Spleen (tissue), 11 donors: Measurements from ENCODE around the gene GNB1. TPM values are rescaled to one million over a fixed set of nuclear protein-coding genes. Genes with fewer than 3 reads are reported as not detected.
"Not testable (repeated sequence)": the region's sequence is repeated elsewhere in the genome, so short reads cannot be mapped to it uniquely, and the experiment has no call there.

Experiments
- DNase-seq: peaks from one replicate; pipeline ENCODE4 v3.0.0-alpha.2; 2020
- H3K27ac ChIP-seq, 8 donors: fragments of 200-600 bp; sonication (generic) in 7 of 8; 1 replicate in 4 of 8; 2 replicates in 4 of 8; pipeline versions ENCODE4 v1.5.0 to v1.8.0; 2016 to 2021; ENCODE audit warnings: inconsistent platforms in 4 of 8, mild to moderate bottlenecking in 4 of 8, moderate library complexity in 1 of 8
- H3K27me3 ChIP-seq, 7 donors: fragments of 200-600 bp; sonication (generic) in 6 of 7; replicated peaks in 1 of 7; 1 replicate in 4 of 7; 2 replicates in 3 of 7; pipeline versions ENCODE4 v1.5.0 to v1.8.0; 2016 to 2021; ENCODE audit warnings: inconsistent platforms in 3 of 7, mild to moderate bottlenecking in 1 of 7
- H3K36me3 ChIP-seq, 6 donors: fragments of 200-600 bp; sonication (generic) in 5 of 6; 1 replicate in 4 of 6; 2 replicates in 2 of 6; pipeline versions ENCODE4 v1.5.0 to v1.8.0; 2016 to 2021; ENCODE audit warnings: inconsistent platforms in 2 of 6
- H3K4me1 ChIP-seq, 6 donors: fragments of 200-600 bp; sonication (generic) in 5 of 6; 1 replicate in 3 of 6; 2 replicates in 3 of 6; pipeline versions ENCODE4 v1.5.0 to v1.8.0; 2016 to 2021; ENCODE audit warnings: inconsistent platforms in 3 of 6
- H3K4me3 ChIP-seq, 8 donors: fragments of 200-600 bp; sonication (generic) in 7 of 8; 1 replicate in 4 of 8; 2 replicates in 4 of 8; pipeline versions ENCODE4 v1.5.0 to v1.8.0; 2016 to 2021; ENCODE audit warnings: inconsistent platforms in 4 of 8, mild to moderate bottlenecking in 4 of 8, moderate library complexity in 2 of 8
- H3K9me3 ChIP-seq, 8 donors: fragments of 200-600 bp; sonication (generic) in 7 of 8; 1 replicate in 4 of 8; 2 replicates in 4 of 8; pipeline versions ENCODE4 v1.5.0 to v1.8.0; 2016 to 2021; ENCODE audit warnings: inconsistent platforms in 4 of 8
- POLR2A ChIP-seq, 3 donors: fragments of 450-650 bp; IDR thresholded peaks; one replicate each; pipeline ENCODE4 v1.5.1; 2017; ENCODE audit warnings: antibody characterized with exemption in 3 of 3, mild to moderate bottlenecking in 1 of 3
- POLR2AphosphoS5 ChIP-seq, 3 donors: sonication (generic); formaldehyde crosslinking; IDR thresholded peaks; one replicate each; pipeline ENCODE4 v1.5.1; 2017; ENCODE audit warnings: antibody characterized with exemption in 3 of 3
- WGBS, 5 donors: extraction: QIAGEN DNeasy Blood & Tissue Kit in 3 of 5; methylation state at CpG; one replicate each; pipeline versions ENCODE4 v1.1.5 to v1.1.7; 2013 to 2018; 5-methylcytosine and 5-hydroxymethylcytosine counted together
- intact Hi-C: fragments of 100-400 bp; cut with DNase I; formaldehyde crosslinking; loops from one replicate; pipeline ENCODE4 v1.15.0; 2023; ENCODE audit warnings: low total_unique reads
- polyA plus RNA-seq, 3 donors: library from polyadenylated mRNA; stranded (reverse); fragments of 200-250 nt; gene quantifications; one replicate each; pipeline ENCODE4 v1.2.1, GENCODE V29; 2013
- total RNA-seq, 7 donors: library from RNA; depleted of rRNA in 3 of 7; stranded (reverse); fragments of >200 nt in 3 of 7; fragmentation: NEBNext Ultra II Directional in 4 of 7; extraction: Animal tissue kit (Norgen Biotek cat#: 25700) in 4 of 7; gene quantifications; one replicate each; pipeline versions ENCODE4 v1.1.0 to v1.2.1, GENCODE V29; 2016 to 2021
- TF ChIP-seq, protein P1 (sequence below), 11 experiments: fragments of 200-600 bp in 7 of 11; fragments of 450-650 bp in 4 of 11; sonication (generic) in 4 of 11; IDR thresholded peaks in 8 of 11; conservative IDR thresholded peaks in 3 of 11; 1 replicate in 7 of 11; 2 replicates in 4 of 11; pipeline versions ENCODE4 v1.4.0 to v1.8.0; 2016 to 2021; ENCODE audit warnings: antibody characterized with exemption in 11 of 11, inconsistent platforms in 4 of 11, mild to moderate bottlenecking in 1 of 11
- donor health status: healthy with polysubstance abuse.
- donor health status: DM: no; HTN: no; CAD: no; lungs with moderate emphysema.
- donor health status: DM: no; HTN: no; CAD: no.
- donor health status: Bipolar disorder and iron deficiency.
- donor health status: healthy.
- donor health status: DM: no; HTN: no; CAD: no.
- donor health status: DM: yes; HTN: yes; CAD: no.

The GNB1 gene
- total and polyA plus RNA-seq, 10 donors = 76.0 to 304 (median 214) TPM

DNA sequence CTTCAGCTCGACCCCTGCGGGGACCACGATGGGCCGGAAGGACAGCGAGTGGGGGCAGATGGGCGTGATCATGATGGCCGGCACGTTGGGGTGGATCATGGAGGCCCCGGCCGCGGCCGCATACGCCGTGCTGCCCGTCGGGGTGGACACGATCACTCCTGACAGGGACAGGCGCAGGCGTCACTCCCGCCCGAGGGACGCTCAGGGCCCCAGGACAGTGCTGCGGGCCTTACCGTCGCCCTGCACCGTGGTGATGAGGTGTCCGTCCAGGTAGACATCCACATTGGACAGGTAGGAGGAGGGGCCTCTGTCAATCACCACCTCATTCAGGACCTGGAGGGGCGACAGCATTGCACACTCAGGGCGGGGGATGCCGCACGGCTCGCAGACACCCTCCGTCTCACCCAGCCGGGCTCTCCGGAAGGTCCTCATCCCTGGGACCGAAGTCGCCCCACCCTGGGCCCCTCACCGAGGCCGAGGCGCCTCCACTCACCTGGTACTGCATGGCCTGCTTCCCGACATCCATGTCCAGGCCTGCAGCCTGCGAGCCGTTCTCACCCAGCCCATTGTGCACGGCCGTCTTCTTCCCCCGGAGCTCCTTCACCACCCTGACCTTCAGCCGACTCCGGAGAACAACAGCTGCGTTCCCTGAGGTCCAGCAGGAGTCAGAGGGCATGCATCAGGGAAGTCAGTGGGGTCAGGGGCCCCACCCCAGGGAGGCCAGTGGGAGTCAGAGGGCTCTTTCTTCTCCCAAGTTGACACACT is 136.7 kb downstream of the GNB1 start:
- Histone ChIP-seq H3K9me3 (no peaks in the 10 kb centered on the region), H3K4me1 (peaks cover 0 to 42% (median 17%) of the 10 kb centered on the region in 6 donors), H3K27me3 (no peaks in the 10 kb centered on the region), H3K4me3 (no peak overlapping the region), H3K27ac (peak overlapping the region in 2 of 8 donors; percentile 47 to 55), H3K36me3 (peaks cover 4 to 73% (median 68%) of the 10 kb centered on the region in 6 donors)
- intact Hi-C loops = no loop called here
- WGBS, 5 donors = 89 to 94% (median 90%) methylated on average over 32 to 49 of the region's 49 CpGs
- peak; percentile 73 for DNase-seq
- no peak for TF ChIP-seq POLR2A (IDR thresholded peaks at IDR 0.05)
- peak in 2 of 3 donors; percentile 39 to 67 for TF ChIP-seq POLR2AphosphoS5 (IDR thresholded peaks at IDR 0.05)

GRCh38 chr1:1753607-1754005 is 137.3 kb downstream of the GNB1 start:
- Histone ChIP-seq H3K27me3 (no peaks in the 10 kb centered on the region), H3K4me1 (peaks cover 0 to 41% (median 11%) of the 10 kb centered on the region in 6 donors), H3K9me3 (no peaks in the 10 kb centered on the region), H3K36me3 (peaks cover 4 to 67% (median 63%) of the 10 kb centered on the region in 6 donors), H3K27ac (peak overlapping the region in 3 of 8 donors; percentile 47 to 55 (median 47)), H3K4me3 (no peak overlapping the region)
- intact Hi-C loops = no loop called here
- TF ChIP-seq POLR2A (IDR thresholded peaks at IDR 0.05) = no peak
- TF ChIP-seq, protein P1, sequence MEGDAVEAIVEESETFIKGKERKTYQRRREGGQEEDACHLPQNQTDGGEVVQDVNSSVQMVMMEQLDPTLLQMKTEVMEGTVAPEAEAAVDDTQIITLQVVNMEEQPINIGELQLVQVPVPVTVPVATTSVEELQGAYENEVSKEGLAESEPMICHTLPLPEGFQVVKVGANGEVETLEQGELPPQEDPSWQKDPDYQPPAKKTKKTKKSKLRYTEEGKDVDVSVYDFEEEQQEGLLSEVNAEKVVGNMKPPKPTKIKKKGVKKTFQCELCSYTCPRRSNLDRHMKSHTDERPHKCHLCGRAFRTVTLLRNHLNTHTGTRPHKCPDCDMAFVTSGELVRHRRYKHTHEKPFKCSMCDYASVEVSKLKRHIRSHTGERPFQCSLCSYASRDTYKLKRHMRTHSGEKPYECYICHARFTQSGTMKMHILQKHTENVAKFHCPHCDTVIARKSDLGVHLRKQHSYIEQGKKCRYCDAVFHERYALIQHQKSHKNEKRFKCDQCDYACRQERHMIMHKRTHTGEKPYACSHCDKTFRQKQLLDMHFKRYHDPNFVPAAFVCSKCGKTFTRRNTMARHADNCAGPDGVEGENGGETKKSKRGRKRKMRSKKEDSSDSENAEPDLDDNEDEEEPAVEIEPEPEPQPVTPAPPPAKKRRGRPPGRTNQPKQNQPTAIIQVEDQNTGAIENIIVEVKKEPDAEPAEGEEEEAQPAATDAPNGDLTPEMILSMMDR (IDR thresholded peaks at IDR 0.05 in 8 of 11, conservative IDR thresholded peaks at IDR 0.05 in 3 of 11) = no peak
- TF ChIP-seq POLR2AphosphoS5 (IDR thresholded peaks at IDR 0.05) = no peak
- peak; percentile 71 for DNase-seq
- 82 to 96% (median 92%) methylated on average over 14 to 16 of the region's 16 CpGs for WGBS, 5 donors

GRCh38 chr1:1752636-1753606 is 138.0 kb downstream of the GNB1 start:
- peak; percentile 74 for DNase-seq
- H3K27me3 ChIP-seq = no peaks in the 10 kb centered on the region
- peak overlapping the region in 3 of 8 donors; percentile 47 to 55 (median 47) for H3K27ac ChIP-seq
- no peak overlapping the region for H3K4me3 ChIP-seq
- H3K36me3 ChIP-seq = peaks cover 4 to 60% (median 56%) of the 10 kb centered on the region in 6 donors
- TF ChIP-seq, protein P1 (IDR thresholded peaks at IDR 0.05 in 8 of 11, conservative IDR thresholded peaks at IDR 0.05 in 3 of 11) = no peak
- peak in 1 of 3 donors; percentile 44 for TF ChIP-seq POLR2AphosphoS5 (IDR thresholded peaks at IDR 0.05)
- H3K9me3 ChIP-seq = no peaks in the 10 kb centered on the region
- intact Hi-C loops = no loop called here
- 78 to 85% (median 83%) methylated on average over 22 to 37 of the region's 37 CpGs for WGBS, 5 donors
- H3K4me1 ChIP-seq = peaks cover 0 to 38% (median 5%) of the 10 kb centered on the region in 6 donors

DNA sequence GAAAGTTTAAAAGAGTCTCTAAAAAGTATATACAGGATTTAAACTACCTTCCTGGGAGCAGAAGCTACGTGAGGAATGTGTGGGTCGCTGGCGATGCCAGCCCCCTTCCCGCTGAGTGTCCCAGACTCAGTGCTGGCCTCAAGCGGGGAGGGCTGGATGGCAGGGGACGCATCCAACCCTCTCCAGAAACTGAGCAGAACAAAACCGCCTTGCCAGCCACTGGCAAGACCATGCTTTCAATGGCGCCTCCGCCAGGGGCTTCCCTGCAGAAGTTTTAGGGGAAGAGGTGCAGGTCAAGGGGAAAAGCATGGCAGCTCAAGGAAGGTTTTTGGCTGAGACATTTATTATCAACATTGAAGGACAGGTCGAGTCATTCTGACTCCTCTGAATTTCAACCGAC is 138.7 kb downstream of the GNB1 start:
- H3K4me1 ChIP-seq = peaks cover 0 to 31% (median 2%) of the 10 kb centered on the region in 6 donors
- H3K27ac ChIP-seq = peak overlapping the region in 2 of 8 donors; percentile 14 to 47
- H3K9me3 ChIP-seq = no peaks in the 10 kb centered on the region
- peaks cover 4 to 53% (median 51%) of the 10 kb centered on the region in 6 donors for H3K36me3 ChIP-seq
- H3K4me3 ChIP-seq = no peak overlapping the region
- peak; percentile 42 for DNase-seq
- TF ChIP-seq POLR2AphosphoS5 (IDR thresholded peaks at IDR 0.05) (peak in 2 of 3 donors; percentile 24 to 33), POLR2A (IDR thresholded peaks at IDR 0.05) (no peak)
- 88 to 94% (median 93%) methylated on average over 9 to 11 of the region's 11 CpGs for WGBS, 5 donors
- no peaks in the 10 kb centered on the region for H3K27me3 ChIP-seq
- intact Hi-C loops = no loop called here

DNA sequence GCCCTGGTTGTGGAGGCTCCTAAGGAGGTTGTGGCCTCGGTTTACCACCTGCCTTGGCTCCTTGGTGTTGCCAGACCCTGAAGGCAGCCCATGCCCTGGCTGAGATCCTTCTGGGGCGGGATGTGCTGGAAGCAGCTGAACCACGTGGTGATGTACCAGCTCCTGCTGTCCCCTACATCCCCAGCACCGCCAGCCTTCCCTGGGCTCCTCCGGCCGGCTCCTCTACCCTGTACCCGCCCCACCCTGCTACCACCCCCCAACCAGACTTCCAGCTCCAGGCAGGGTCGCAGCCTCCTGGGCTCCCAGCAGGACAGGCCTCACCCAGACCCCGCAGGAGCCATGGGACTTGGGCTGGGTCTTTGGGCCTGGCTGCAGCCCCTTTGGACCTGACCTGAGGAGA is 140.9 kb downstream of the GNB1 start:
- WGBS, 5 donors = 80 to 95% (median 91%) methylated on average over 1 to 8 of the region's 9 CpGs
- H3K9me3 ChIP-seq, H3K27me3 ChIP-seq, intact Hi-C loops, H3K27ac ChIP-seq, H3K4me3 ChIP-seq: not testable (repeated sequence)
- DNase-seq = peak; percentile 72
- Histone ChIP-seq H3K4me1 (peaks cover 0 to 30% (median 2%) of the 10 kb centered on the region in 6 donors), H3K36me3 (peaks cover 0 to 30% (median 28%) of the 10 kb centered on the region in 6 donors)
